Measurements from ENCODE around the gene EVI5. TPM values are rescaled to one million over a fixed set of nuclear protein-coding genes. Genes with fewer than 3 reads are reported as not detected.

EVI5 gene
- total and polyA plus RNA-seq, 10 of the 15 experiments (the other 5 are each of a cell fraction or from before 2014, with no cell fraction given) = 0.27 to 6.8 (median 1.7) TPM

DNA sequence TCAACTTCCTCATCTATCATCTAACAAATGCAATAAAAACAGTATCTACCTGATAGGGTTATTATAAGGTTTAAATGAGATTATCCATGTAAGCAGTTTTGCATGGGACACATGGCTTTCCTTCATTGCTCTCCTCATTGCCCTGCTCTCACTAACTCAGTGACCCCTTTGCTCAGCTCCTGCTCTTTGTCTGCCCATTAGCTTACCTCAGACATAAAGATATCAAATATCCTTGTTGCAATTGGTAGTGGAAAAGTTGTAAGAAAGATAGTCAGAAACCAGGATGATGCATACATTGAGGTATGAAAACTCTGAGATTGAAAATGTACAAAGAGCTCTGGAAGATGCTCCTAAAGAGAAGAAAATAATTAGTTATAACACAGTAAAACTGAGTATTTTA is 89.8 kb downstream of the EVI5 start:
- no TSS peak for BruUV-seq (replicated peaks)
- Histone ChIP-seq H3K4me3 (no peak overlapping the region), H2AFZ (ENCODE audit: control insufficient read depth, low read depth, low read length) (no peak overlapping the region), H3K27me3 (replicated peaks in 1 of 2; ENCODE audit: control insufficient read depth in 2 of 2, insufficient read depth in 2 of 2, low read length in 1 of 2) (no peaks in the 10 kb centered on the region), H3K4me2 (ENCODE audit: control insufficient read depth, insufficient read depth) (no peak overlapping the region), H3K79me2 (ENCODE audit: control insufficient read depth, insufficient read depth, low read length) (no peaks in the 10 kb centered on the region), H3K4me1 (ENCODE audit: control insufficient read depth, insufficient read depth, low read length) (no peaks in the 10 kb centered on the region), H3K9ac (ENCODE audit: control insufficient read depth, insufficient read depth, low read length) (no peak overlapping the region), H4K20me1 (ENCODE audit: control insufficient read depth, insufficient read depth) (no peaks in the 10 kb centered on the region), H3K9me3 (replicated peaks; ENCODE audit: control insufficient read depth, insufficient read depth, low read length) (no peaks in the 10 kb centered on the region), H3K27ac (ENCODE audit: control insufficient read depth, insufficient read depth) (no peak overlapping the region), H3K36me3 (ENCODE audit: control insufficient read depth in 2 of 2, insufficient read depth in 2 of 2, low read length in 1 of 2) (no peaks in the 10 kb centered on the region)
- POLR2A ChIA-PET = interaction anchor here (0.6 kb wide), 1 partner anchor 144 kb away, joined by 8 read pairs; no protein-coding TSS in a partner anchor
- intact Hi-C loops (cut with micrococcal nuclease; ENCODE audit: unreplicated experiment) = no loop called here
- in situ Hi-C loops (cut with MboI) = no loop called here
- RAD21 ChIA-PET (ENCODE audit: unreplicated experiment) = no interaction called here
- no peak for ATAC-seq
- SMC1A ChIA-PET (ENCODE audit: uncharacterized antibody, unreplicated experiment) = no interaction called here
- TF ChIP-seq, protein P1, sequence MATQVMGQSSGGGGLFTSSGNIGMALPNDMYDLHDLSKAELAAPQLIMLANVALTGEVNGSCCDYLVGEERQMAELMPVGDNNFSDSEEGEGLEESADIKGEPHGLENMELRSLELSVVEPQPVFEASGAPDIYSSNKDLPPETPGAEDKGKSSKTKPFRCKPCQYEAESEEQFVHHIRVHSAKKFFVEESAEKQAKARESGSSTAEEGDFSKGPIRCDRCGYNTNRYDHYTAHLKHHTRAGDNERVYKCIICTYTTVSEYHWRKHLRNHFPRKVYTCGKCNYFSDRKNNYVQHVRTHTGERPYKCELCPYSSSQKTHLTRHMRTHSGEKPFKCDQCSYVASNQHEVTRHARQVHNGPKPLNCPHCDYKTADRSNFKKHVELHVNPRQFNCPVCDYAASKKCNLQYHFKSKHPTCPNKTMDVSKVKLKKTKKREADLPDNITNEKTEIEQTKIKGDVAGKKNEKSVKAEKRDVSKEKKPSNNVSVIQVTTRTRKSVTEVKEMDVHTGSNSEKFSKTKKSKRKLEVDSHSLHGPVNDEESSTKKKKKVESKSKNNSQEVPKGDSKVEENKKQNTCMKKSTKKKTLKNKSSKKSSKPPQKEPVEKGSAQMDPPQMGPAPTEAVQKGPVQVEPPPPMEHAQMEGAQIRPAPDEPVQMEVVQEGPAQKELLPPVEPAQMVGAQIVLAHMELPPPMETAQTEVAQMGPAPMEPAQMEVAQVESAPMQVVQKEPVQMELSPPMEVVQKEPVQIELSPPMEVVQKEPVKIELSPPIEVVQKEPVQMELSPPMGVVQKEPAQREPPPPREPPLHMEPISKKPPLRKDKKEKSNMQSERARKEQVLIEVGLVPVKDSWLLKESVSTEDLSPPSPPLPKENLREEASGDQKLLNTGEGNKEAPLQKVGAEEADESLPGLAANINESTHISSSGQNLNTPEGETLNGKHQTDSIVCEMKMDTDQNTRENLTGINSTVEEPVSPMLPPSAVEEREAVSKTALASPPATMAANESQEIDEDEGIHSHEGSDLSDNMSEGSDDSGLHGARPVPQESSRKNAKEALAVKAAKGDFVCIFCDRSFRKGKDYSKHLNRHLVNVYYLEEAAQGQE (IDR thresholded peaks at IDR 0.05; ENCODE audit: low read depth, low read length) = no peak
- TF ChIP-seq RBBP5 (conservative IDR thresholded peaks at IDR 0.05) (no peak), ATF7 (IDR thresholded peaks at IDR 0.05; ENCODE audit: low read depth) (no peak), JUND (IDR thresholded peaks at IDR 0.05; ENCODE audit: low read depth, low read length) (no peak), BACH1 (IDR thresholded peaks at IDR 0.05; ENCODE audit: borderline replicate concordance) (no peak), TARDBP (IDR thresholded peaks at IDR 0.05; ENCODE audit: borderline replicate concordance) (no peak), SREBF2 (IDR thresholded peaks at IDR 0.05; ENCODE audit: low read length) (no peak), SMC3 (IDR thresholded peaks at IDR 0.05; ENCODE audit: borderline replicate concordance, low read length) (no peak), CBX5 (IDR thresholded peaks at IDR 0.05; ENCODE audit: low read depth) (no peak), ASH2L (IDR thresholded peaks at IDR 0.05; ENCODE audit: borderline replicate concordance, low read depth) (no peak), ZZZ3 (IDR thresholded peaks at IDR 0.05; ENCODE audit: control insufficient read depth, insufficient read length, low read depth) (no peak)
- CTCF ChIA-PET = interaction anchor here (0.6 kb wide), 1 partner anchor 78 kb away, joined by 3 read pairs; no protein-coding TSS in a partner anchor
- no peak for DNase-seq (ENCODE audit: low read depth, low spot score)
- FAIRE-seq = no peak
